ENCODE data around the gene MDFI. TPM values are rescaled to one million over a fixed set of nuclear protein-coding genes. Genes with fewer than 3 reads are reported as not detected.

Gene MDFI
- total and polyA plus RNA-seq, 8 donors = 0.46 to 7.4 (median 2.2) TPM

GRCh38 chr6:41648070-41648585 is 9.9 kb downstream of the MDFI start:
- 59 to 71% methylated on average over 7 of the region's 7 CpGs for whole genome bisulfite sequencing, 2 donors
- no peak for FAIRE-seq
- Histone ChIP-seq H3K27ac (no peak overlapping the region), H3K4me1 (no peaks in the 10 kb centered on the region), H3K4me3 (no peak overlapping the region), H3K9me3 (no peaks in the 10 kb centered on the region), H3K36me3 (no peaks in the 10 kb centered on the region), H3K27me3 (no peaks in the 10 kb centered on the region)
- no peak for DNase-seq
- intact Hi-C loops (cut with DNase I) = no loop called here
- ATAC-seq = no peak
- TF ChIP-seq CTCF (IDR thresholded peaks at IDR 0.05) = no peak

DNA sequence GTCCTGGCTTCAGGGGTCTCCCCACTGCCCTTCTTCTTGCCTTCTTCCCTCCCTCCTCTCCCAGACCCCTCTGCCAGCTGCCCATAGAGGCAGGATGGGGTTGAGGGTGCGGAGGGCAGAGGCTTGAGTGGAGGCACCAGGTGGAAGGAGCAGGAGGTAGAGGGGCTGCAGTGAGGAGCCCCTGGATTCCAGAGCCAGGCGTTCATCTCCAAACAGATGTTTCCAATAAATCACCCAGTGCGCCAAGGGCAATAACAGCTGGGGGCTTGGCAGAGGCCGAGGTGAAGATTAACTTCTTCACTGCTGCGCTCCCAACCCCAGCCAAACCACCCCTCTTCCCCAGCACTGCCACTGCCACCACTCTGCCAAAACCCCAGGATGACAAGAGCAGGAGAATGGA is 10.7 kb downstream of the MDFI start:
- Histone ChIP-seq H3K4me3 (no peak overlapping the region), H3K4me1 (no peaks in the 10 kb centered on the region), H3K27ac (no peak overlapping the region), H3K9me3 (no peaks in the 10 kb centered on the region), H3K27me3 (no peaks in the 10 kb centered on the region), H3K36me3 (no peaks in the 10 kb centered on the region)
- DNase-seq (no peak), ATAC-seq (no peak), FAIRE-seq (no peak)
- intact Hi-C loops (cut with DNase I) = no loop called here
- WGBS, 2 donors = 63 to 76% methylated on average over 5 of the region's 5 CpGs
- TF ChIP-seq CTCF (IDR thresholded peaks at IDR 0.05) = no peak

DNA sequence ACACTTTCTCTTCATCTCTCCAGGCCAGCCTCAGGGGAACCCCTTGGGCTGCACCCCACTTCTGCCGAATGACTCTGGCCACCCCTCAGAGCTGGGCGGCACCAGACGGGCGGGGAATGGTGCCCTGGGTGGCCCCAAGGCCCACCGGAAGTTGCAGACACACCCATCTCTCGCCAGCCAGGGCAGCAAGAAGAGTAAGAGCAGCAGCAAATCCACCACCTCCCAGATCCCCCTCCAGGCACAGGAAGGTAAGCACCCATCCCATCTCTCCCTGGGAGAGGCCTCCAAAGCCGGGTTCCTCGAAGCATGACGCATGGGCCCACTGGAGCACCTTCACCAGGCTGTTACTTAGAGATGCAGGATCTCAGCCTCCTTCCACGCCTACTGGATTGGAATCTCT is 11.3 kb downstream of the MDFI start:
- H3K36me3 ChIP-seq = no peaks in the 10 kb centered on the region
- no peak for DNase-seq
- 73 to 85% methylated on average over 10 of the region's 10 CpGs for WGBS, 2 donors
- no peaks in the 10 kb centered on the region for H3K4me1 ChIP-seq
- no peak for TF ChIP-seq CTCF (IDR thresholded peaks at IDR 0.05)
- no peak for ATAC-seq
- H3K4me3 ChIP-seq = no peak overlapping the region
- H3K9me3 ChIP-seq = no peaks in the 10 kb centered on the region
- no peaks in the 10 kb centered on the region for H3K27me3 ChIP-seq
- H3K27ac ChIP-seq = no peak overlapping the region
- intact Hi-C loops (cut with DNase I) = no loop called here
- FAIRE-seq = no peak

- H3K27me3 ChIP-seq = no peaks in the 10 kb centered on the region
- DNase-seq (no peak), ATAC-seq (no peak), FAIRE-seq (no peak)
- no peak overlapping the region for H3K4me3 ChIP-seq
- no peaks in the 10 kb centered on the region for H3K9me3 ChIP-seq
- no peaks in the 10 kb centered on the region for H3K36me3 ChIP-seq
- intact Hi-C loops (cut with DNase I) = no loop called here
- no peak for TF ChIP-seq CTCF (IDR thresholded peaks at IDR 0.05)
- H3K4me1 ChIP-seq = no peaks in the 10 kb centered on the region
- H3K27ac ChIP-seq = no peak overlapping the region
- WGBS, 2 donors = 85 to 96% methylated on average over 2 of the region's 2 CpGs
Observed at GRCh38 chr6:41650120-41650519, 11.9 kb downstream of the MDFI start.

DNA sequence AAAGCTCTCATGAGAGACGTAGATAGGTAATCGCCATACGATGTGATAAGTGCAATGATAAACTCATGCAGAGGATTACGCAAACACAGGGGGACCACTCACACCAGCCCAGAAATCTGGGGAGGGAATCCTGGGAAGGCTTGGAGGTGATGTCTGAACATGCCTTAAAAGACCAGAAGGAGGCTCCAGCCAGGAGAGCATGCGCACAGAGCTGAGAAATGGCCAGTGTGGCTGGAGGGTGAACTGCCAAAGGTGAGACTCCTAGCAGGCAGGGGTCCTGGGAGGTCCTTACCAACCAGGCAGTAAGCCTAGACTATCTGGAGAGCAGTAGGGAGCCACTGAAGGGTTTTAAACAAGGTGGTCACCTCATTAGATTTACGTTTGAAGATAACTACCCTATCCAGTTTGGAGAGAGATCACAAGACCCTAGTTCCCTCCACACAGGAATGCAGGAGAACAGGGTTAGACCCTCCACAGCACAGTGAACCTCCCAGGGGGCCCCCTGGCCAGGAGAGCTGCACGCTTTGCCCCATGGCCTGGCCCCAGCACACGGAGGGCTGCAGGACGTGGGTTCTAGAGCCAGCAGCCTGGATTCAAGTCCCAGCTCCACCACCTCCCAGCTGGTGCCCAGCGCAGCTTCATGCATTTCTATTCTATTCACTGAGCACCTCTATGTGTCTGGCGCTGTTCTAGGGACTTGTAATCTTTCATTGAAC is 13.1 kb downstream of the MDFI start:
- Histone ChIP-seq H3K4me3 (no peak overlapping the region), H3K9me3 (no peaks in the 10 kb centered on the region), H3K27ac (no peak overlapping the region), H3K36me3 (no peaks in the 10 kb centered on the region), H3K4me1 (no peaks in the 10 kb centered on the region), H3K27me3 (no peaks in the 10 kb centered on the region)
- DNase-seq = no peak
- 62 to 69% methylated on average over 11 of the region's 11 CpGs for WGBS, 2 donors
- FAIRE-seq = no peak
- intact Hi-C loops (cut with DNase I) = no loop called here
- no peak for ATAC-seq
- no peak for TF ChIP-seq CTCF (IDR thresholded peaks at IDR 0.05)
